Stimulated activated CD8-positive, alpha-beta memory T cell treated with anti-CD3 and anti-CD28 coated beads, Interleukin-2, amount 100 ng/mL, for 1 hour (primary cell): ENCODE measurements around the gene TTF2.

Experiments used
- DNase-seq, 2 donors: peaks; one replicate each; pipeline ENCODE4 v3.0.0-alpha.2; 2020; ENCODE audit warnings: low read depth in 2 of 2

TTF2 gene

DNA sequence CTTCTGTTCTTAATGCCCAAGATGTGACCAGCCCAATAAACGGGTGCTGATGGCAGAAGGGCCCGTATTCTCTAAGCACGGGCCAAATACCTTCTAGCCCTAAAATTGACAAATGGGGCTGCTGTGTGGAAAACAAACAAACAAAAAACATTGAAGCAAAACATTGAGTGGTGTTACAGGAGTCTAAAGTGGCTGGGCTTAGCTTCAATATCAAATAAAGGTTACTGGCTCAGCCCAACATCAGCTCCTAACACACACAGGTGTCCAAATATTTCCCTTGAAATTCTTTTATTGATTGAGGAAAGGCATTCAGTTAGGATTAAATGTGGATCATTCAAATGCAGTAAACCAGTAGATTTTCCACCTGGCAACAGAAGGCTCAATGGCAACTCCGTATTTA, 13.3 kb upstream of the TTF2 start:
- DNase-seq: no peak

- DNase-seq: no peak
Measured at GRCh38 chr1:117047271-117047670, 12.9 kb upstream of the TTF2 start.

GRCh38 chr1:117049857-117050256, 10.3 kb upstream of the TTF2 start:
- no peak for DNase-seq

DNA sequence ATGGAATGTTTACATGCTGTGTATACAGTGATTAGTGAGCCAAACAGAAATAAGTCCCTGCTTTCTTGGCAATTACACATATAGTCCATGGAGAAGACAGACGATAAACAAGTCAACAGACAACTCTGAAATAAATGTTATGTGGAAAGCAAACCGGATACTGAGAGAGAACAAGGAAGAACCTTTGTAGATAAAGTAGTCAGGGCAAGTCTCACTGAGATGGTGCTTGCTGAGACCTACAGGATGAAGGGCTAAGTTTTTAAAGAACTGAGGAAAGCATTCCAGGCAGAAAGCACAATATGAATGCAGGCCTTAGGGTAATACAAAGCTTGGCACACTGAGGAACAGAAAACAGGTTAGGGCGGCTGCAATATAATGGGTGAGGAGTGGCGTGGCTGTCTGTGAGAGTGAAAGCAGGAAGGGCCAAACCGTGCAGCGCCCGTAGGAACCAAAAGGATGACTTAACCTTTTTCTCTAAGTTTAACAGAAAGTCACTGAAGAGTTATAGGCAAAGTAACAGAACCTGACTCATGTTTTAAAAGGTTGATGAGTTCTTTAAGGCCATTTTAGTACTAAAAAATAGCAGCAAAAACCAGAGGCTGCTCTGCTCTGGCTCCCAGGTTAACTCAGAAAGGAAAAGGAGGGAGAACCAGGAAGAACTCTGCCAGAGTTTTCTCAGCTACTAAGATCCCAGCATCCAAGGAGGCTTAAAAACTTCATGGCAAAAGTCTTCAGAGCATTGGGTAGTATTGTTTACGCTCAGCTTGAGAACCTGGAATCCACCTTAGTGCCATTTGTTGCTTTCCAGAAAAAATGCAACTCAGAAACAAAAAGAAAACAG, 8.7 kb upstream of the TTF2 start:
- DNase-seq: no peak

GRCh38 chr1:117054068-117054467, 6.1 kb upstream of the TTF2 start:
- no peak for DNase-seq

DNA sequence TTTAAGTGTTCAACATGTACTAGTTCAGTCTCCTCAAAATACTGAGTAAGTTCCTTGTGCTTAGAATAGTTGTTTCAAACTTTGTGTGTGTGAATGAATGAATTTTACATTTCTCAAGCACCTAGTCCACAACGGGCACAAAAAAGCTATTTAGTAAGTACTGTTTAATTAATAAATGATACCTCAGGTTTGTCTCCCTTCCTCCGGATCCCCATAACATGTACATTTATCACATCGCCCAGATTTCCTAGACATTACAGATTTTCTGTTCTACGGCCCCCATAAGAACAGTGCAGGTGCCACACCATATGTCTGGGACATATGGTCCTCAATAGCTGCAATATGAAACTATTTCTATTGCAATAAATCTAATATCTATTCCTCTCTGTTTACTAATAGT, 1.3 kb upstream of the TTF2 start:
- no peak for DNase-seq

GRCh38 chr1:117059334-117059677, 820 bp upstream of the TTF2 start:
- DNase-seq: peak; percentile 45 to 46

DNA sequence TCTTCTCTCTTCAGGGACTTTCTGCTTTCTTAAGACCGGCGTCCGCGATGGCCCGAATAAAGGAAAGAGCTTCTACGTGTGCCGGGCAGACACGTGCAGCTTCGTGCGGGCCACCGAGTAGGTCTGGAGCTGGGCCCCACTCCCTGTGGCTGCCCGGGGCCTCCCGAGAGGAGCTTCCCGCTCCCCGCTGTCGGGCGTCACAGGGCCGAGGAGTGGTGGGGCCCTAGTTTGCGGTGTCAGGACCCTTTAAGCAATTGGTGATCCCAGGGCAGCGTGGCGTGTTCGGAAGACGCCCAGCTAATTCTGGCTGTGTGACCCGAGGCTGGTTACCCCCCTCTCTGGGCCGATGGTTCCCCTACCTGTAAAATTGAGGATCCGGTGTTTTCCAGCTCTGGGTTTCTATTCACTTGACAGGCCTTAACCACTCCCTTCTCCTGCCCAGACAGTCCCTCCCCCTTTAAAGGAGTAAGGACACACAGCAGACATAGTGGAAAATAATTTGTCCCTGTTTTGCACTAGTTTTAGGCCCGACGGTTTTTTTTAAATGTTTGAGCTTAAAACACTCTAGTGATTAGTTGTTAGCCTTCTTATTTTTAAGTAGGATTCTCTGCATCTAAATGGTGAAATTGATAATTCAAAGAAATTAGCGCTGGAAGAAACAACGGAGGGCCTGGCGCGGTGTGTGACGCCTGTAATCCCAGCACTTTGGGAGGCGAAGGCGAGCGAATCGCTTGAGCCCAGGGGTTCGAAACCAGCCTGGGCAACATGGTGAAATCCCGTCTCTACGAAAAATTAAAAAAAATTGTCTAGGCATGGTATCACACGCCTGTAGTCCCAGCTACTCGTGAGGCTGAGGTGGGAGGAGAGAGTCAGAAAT, 553 bp downstream of the TTF2 start:
- DNase-seq: no peak

DNA sequence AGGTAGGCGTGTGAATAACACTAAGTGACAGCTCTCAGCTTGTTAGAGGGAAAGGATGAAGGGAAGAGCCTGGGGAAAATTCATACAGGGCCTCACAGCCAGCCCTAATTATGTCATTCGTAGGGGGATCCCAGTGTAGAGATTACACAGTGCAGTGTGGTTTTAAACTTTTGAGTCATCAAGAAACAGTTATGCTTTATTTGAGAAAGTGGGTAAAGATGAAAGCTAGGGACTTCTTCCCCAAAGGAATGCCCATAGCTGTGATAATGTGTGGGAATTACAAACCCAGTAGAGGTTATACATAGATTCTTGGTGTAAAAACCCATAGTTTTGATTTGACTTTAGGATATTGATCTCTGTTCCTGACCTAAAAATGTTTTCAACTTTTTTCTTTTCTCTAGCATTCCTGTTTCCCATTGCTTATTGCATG, 1.9 kb downstream of the TTF2 start:
- DNase-seq: no peak

GRCh38 chr1:117066367-117066766, 6.2 kb downstream of the TTF2 start:
- no peak for DNase-seq

- DNase-seq: no peak
Measured at GRCh38 chr1:117067533-117068370, 7.6 kb downstream of the TTF2 start.

- no peak for DNase-seq
Measured at GRCh38 chr1:117068580-117068979, 8.5 kb downstream of the TTF2 start.

GRCh38 chr1:117069220-117069844, 9.2 kb downstream of the TTF2 start:
- no peak for DNase-seq

- no peak for DNase-seq
Measured at GRCh38 chr1:117070124-117070523, 10.0 kb downstream of the TTF2 start.

DNA sequence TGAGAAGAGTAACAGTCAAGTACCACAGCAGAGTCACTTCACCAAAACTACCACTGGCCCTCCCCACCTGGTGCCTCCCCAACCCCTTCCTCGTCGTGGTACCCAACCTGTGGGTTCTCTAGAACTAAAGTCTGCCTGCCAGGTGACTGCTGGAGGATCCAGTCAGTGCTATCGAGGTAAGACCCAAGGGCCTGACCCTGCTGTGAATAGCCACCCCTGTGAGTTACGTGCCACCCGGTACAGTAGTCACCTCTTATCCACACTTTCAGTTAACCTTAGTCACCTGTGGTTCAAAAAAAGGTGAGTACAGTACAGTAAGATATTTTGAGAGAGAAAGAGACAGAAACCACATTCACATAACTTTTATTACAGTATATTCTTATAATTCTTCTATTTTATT, 16.5 kb downstream of the TTF2 start:
- no peak for DNase-seq

DNA sequence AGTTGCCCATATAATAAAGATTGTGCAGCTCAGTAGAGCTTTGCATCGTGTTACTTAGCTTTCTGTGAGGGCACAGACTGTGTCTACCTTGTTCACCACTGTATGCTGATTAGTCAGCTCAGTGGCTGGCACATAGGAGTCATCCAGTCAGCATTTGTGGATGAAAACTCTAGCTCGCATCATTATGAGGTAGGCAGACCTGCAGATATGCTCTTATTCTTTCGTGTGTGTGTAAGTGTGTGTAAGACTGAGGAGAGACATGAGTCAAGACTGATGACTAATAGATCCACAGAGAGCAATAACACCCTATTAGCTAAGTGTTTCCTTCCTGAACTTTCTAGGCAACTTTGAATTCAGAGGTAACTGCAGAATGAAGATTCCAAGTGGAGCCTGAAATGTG, 17.1 kb downstream of the TTF2 start:
- DNase-seq: no peak

DNA sequence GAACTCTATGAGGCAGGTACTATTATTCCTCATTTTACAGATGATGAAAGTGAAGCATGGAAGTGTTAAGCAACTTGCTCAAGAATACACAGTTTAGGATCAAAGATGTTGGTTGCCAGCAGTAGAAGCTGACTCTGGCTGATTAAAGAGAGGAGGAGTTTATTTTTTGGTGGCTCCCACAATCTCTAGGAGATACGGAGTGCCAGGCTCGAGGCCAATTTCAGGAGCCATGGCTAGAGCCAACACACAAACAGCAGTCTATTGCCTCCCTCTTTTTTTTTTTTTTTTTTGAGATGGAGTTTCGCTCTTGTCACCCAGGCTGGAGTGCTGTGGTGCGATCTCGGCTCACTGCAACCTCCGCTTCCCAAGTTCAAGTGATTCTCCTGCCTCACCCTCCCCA, 19.6 kb downstream of the TTF2 start:
- no peak for DNase-seq

GRCh38 chr1:117084231-117084630, 24.1 kb downstream of the TTF2 start:
- DNase-seq: no peak

GRCh38 chr1:117087686-117088085, 27.6 kb downstream of the TTF2 start:
- DNase-seq: no peak

GRCh38 chr1:117089996-117090395, 29.9 kb downstream of the TTF2 start:
- DNase-seq: no peak

GRCh38 chr1:117092594-117092993, 32.5 kb downstream of the TTF2 start:
- DNase-seq: no peak

GRCh38 chr1:117093091-117093534, 33.0 kb downstream of the TTF2 start:
- DNase-seq: no peak
